Retina (tissue), 1 donor: Measurements from ENCODE around the gene CHD6.

Source experiments
- DNase-seq: peaks from one replicate; pipeline ENCODE4 v3.0.0-alpha.2; 2016

Gene CHD6

GRCh38 chr20:41586772-41587171 is 31.4 kb downstream of the CHD6 start:
- no peak for DNase-seq

- no peak for DNase-seq
Measured at GRCh38 chr20:41580350-41580749, 37.8 kb downstream of the CHD6 start.

DNA sequence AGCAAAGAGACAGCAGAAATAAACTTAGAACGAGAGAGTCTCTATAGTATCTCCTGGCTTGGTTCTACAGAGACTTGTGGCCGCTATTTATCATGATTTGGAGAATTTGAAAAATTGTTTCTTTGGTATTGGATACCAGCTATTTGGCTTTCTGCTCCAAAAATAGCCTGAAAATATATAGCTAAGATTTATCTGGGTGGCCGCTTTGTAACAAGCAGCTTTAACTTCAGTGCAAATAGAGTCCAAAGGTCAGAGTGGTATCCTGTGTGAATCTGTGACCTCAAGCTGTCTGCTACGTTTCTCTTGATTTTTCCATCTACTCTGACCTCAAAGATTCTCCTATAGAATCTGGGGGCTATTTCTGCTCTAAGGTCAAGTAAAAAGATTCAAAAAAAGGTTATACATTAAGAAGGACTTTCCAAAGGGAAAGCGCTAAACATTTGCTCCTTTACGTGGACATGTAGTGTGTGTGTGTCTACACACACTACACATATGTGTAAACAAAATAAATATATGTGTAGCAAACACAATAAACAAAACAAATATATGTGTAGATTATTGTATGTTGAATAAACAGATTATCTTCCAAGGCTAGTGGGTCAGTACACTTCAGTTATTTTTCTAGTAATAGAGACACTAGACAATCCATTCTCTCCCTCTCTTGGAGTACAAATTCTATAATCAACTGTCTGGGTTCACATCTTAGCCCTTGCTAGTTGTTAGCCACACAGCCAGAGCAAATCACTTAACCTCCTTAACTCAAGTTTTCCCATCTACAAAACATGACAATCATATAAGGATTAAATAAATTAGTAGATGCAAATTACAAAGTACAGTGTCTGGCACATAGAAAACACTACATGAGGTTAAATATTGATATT is 40.8 kb downstream of the CHD6 start:
- DNase-seq: no peak

GRCh38 chr20:41575412-41575811 is 42.8 kb downstream of the CHD6 start:
- no peak for DNase-seq

DNA sequence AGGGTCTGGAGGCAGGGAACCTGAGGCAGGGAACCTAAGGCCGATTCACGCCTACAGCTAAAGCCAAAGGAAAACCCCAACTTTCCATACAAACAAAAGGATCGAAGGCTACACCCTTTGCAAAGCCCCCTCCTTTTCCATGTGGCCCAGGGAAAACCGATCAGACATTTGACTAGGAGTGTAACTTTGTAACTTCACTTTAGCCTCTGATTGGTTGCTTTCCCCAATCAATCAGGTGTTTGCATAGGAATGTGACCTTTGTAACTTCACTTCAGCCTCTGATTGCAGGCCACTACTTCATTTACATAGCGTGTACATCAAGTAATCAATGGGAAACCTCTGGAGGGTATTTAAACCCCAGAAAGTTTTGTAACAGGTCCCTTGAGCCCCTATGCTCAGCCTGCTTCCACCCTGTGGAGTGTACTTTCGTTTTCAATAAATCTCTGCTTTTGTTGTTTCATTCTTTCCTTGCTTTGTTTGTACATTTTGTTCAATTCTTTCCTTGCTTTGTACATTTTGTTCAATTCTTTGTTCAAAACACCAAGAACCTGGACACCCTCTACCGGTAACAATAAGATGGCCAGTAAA is 43.3 kb downstream of the CHD6 start:
- DNase-seq: no peak

GRCh38 chr20:41573955-41574354 is 44.2 kb downstream of the CHD6 start:
- DNase-seq: no peak

- DNase-seq: no peak
Measured at GRCh38 chr20:41572010-41572572, 46.1 kb downstream of the CHD6 start.

DNA sequence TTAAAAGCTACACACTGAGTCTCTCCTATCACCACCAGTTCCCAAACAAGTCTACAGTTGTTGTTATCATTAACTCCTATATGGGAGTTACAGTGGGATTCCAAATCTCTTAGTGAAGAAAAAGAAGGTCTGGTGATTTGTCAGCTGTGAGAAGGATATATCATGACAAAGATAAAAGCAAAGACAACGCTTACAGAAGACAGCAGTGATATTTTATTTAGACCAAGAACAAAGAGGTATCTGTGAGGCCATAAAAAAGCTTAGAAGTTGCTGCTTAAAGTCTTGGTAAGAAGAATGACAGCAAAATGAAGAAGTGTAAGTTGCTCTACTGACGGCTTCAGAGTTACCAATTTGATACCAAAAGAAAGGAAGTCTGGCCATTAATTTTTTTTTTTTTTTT is 47.2 kb downstream of the CHD6 start:
- no peak for DNase-seq

DNA sequence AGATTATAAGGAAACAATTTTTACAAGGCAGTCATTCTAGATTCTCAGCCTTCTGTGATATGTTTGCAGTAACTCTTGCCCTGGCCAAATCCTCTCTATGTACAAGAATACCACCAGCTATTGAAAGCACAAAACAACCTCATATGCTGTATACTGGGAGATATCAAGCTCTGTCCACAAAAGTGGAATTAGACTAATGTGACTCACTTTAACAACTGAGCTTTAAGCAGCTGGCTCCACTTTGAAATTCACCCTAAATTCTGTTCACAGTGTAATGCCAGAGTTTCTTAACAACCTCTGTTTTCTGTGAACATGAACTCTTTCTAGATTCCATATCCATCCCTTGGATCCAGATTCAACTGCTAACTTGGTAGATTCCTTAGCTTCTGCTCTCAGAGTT is 47.6 kb downstream of the CHD6 start:
- DNase-seq: no peak

DNA sequence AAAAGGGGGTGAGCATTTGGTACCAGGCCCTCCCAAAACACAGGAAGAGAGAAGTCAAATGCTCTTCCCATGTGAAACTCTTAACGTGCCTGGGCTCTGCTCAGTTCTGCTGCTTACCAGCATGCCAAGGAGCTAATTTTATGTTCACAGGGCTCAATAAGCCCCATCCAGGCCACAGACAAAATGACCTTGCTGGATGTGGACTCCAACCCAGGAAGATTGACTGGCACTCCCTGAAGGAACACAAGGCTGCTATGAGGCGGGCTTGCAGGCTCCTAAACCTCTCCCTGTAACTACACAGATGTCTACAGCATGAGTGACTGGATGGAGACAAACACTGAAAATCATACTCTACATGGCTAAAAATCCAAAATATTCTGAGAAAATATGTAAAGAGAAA is 50.6 kb downstream of the CHD6 start:
- DNase-seq: no peak

GRCh38 chr20:41566896-41567527 is 51.2 kb downstream of the CHD6 start:
- no peak for DNase-seq

GRCh38 chr20:41563087-41563486 is 55.1 kb downstream of the CHD6 start:
- DNase-seq: no peak

- no peak for DNase-seq
Measured at GRCh38 chr20:41560970-41561369, 57.2 kb downstream of the CHD6 start.

DNA sequence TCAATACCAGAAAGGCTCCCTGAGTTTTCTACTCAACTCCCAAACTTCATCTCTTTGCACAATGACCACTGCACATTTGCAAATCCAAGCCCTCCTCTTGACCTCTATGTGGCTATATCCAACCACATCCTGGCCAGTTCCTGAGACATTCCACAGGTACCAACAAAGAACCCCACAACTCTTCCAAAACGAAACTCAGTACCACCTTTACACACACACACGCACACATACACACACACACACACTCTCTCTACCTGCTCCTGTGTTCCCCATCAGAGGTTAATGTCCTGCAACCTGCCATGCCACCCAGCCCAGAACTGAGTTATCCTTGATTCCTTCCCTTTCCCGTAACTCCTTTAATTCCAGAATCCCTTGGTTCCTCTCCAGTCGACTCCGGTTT is 58.5 kb downstream of the CHD6 start:
- DNase-seq: no peak

GRCh38 chr20:41553142-41553879 is 64.9 kb downstream of the CHD6 start:
- no peak for DNase-seq

DNA sequence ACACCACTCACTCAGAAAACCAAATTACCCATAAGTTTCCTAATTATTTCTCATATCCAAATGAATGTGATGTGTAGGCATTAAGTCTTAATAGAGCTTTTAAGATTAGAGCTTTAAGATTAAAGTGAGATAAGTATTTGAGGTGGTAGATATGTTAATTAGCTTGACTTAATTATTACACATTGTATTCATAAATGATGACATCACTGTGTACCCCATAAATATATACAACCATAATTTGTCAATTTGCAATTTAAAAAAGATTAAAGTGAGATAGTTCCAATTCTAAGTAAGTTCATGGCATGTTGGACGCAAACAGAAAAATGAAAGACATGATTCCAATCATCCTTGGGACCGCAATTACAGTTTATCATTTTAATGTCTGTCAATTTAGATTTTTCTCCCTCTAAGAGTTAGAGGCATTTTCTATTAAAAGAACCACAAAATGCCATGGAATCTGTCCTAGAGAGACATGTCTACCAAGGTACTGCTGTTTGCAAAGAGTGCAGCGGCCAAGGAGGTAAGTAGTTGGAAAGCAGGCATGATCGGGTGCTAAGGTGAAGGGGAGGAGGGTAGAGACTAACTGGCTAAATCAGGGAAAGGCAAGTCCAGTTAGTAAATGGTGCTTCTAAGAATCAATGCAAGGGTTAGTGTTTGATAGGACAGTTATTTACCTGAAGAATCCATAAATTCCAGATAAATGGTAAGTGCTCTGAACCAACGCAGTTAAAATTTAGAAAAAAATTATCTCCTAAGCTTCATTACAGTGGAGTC is 65.7 kb downstream of the CHD6 start:
- DNase-seq: no peak

DNA sequence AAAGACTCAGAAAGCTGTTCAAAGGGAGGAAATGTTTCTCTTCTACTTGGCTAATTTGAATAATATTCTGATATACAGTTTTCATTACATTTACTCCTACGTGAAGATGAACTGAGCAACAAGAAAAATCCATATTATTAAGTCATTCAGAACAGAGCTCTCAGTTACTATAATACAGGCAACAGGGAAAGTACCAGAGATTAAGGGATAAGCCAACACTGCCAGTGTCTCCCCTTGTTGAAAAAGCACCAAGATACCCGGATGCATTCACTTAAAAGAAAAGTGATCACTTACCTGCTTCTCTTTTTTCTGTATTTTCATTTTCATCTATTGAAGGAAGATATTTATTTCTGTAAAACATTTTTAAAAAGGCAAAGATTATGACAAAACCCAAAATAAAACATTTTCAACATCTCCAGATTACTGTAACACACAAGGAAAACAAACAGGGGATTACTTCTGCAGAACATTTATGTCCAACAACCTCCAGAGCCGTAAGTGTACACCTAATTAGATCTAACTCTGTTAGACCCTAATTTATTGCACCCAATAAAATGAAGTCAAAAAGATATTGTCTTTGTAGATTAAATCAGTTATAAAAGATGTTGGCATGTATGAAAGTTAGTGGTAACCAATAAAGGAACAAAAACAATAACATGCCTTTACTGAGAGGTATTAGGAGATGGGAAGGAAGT is 67.0 kb downstream of the CHD6 start:
- no peak for DNase-seq

- DNase-seq: no peak
Measured at GRCh38 chr20:41547221-41547620, 71.0 kb downstream of the CHD6 start.

- DNase-seq: no peak
Measured at GRCh38 chr20:41546535-41546934, 71.6 kb downstream of the CHD6 start.

DNA sequence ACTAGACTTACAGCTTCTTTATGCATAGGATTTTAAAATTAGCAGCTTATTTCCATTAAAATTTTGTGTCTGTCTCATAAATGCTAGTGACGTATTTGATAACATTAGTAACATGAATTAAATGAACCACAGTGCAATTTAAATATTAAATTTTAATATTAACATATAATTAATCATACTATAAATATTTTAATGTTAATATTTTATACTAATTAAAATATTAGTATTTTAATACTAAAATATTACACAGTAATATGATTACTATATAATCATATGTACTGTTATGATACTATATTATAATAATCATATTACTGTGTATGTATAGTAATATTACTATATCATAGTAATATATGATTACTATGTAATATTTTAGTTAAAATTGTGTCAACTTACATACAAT is 73.7 kb downstream of the CHD6 start:
- no peak for DNase-seq

GRCh38 chr20:41540918-41541317 is 77.3 kb downstream of the CHD6 start:
- DNase-seq: no peak

GRCh38 chr20:41540459-41540858 is 77.7 kb downstream of the CHD6 start:
- DNase-seq: no peak
